GM12801 (cell line): ENCODE results near the gene MYL6.

ENCODE experiments used
- CTCF ChIP-seq: IDR thresholded peaks from one replicate; pipeline ENCODE4 v1.5.1; 2011; ENCODE audit warnings: control low read depth; ENCODE audit not compliant: insufficient read length; ENCODE audit errors: extremely low read depth

Gene MYL6

GRCh38 chr12:56193025-56193578 lies 34.9 kb downstream of the MYL6 start:
- TF ChIP-seq CTCF: no peak

- TF ChIP-seq CTCF: no peak
Measured at GRCh38 chr12:56197921-56198635, 39.9 kb downstream of the MYL6 start.

GRCh38 chr12:56198836-56199235 lies 40.7 kb downstream of the MYL6 start:
- TF ChIP-seq CTCF: no peak

GRCh38 chr12:56202366-56202765 lies 44.2 kb downstream of the MYL6 start:
- no peak for TF ChIP-seq CTCF

- no peak for TF ChIP-seq CTCF
Measured at GRCh38 chr12:56202838-56203237, 44.7 kb downstream of the MYL6 start.

- TF ChIP-seq CTCF: no peak
Measured at GRCh38 chr12:56204275-56204674, 46.1 kb downstream of the MYL6 start.

- TF ChIP-seq CTCF: no peak
Measured at GRCh38 chr12:56205445-56205844, 47.3 kb downstream of the MYL6 start.
